GM12801 (cell line): Measurements from ENCODE around the gene CUEDC1.

ENCODE experiments used
- TF ChIP-seq, protein P1 (sequence below): IDR thresholded peaks from one replicate; pipeline ENCODE4 v1.5.1; 2011; ENCODE audit warnings: control low read depth; ENCODE audit not compliant: insufficient read length; ENCODE audit errors: extremely low read depth

CUEDC1 gene

DNA sequence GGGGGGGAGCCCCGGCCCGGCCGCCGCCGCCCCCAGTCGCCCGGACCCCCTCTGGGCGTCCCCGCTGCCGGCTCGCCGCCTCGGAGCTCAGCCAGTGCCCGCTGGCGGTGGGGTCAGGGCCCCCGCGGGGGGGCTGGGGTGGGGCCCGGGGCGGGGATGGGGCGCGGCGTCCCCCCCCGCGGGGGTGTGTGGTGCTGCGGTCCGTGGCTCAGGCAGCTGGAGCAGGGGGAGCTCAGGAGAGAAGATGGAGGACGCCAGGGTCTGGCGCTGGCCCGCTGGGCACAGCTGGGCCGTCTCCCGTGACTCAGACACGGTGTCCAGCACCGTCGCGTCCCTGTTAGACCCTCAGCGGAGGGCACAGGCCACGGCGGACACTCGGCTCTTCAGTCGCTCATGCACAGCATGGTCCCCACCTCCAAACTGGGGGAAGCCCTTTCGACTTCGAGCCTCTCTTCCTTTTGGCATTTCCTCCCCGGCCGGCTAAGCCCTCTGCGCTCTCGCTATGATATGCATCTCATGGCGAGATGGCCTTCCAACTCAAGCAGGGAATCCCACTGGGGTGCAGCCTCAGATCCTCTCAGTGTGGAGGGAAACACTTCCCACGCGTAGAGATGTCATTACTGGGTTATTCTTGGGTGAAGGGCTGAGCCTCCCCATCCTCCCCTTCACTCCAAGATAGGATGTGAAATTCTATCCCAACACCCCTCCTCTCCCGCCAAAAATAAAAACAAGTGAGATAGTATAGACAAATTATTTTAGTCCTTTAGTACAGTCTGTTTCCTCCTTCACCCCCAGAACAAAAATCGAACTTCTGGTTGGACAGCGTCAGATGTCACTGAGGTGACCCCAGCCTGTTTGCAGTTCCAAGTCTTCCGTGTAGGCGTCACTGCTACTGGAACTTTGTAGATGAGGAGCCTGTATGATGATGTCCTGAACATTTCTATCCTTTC lies 33.4 kb upstream of the CUEDC1 start:
- TF ChIP-seq, protein P1, sequence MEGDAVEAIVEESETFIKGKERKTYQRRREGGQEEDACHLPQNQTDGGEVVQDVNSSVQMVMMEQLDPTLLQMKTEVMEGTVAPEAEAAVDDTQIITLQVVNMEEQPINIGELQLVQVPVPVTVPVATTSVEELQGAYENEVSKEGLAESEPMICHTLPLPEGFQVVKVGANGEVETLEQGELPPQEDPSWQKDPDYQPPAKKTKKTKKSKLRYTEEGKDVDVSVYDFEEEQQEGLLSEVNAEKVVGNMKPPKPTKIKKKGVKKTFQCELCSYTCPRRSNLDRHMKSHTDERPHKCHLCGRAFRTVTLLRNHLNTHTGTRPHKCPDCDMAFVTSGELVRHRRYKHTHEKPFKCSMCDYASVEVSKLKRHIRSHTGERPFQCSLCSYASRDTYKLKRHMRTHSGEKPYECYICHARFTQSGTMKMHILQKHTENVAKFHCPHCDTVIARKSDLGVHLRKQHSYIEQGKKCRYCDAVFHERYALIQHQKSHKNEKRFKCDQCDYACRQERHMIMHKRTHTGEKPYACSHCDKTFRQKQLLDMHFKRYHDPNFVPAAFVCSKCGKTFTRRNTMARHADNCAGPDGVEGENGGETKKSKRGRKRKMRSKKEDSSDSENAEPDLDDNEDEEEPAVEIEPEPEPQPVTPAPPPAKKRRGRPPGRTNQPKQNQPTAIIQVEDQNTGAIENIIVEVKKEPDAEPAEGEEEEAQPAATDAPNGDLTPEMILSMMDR, result no peak

DNA sequence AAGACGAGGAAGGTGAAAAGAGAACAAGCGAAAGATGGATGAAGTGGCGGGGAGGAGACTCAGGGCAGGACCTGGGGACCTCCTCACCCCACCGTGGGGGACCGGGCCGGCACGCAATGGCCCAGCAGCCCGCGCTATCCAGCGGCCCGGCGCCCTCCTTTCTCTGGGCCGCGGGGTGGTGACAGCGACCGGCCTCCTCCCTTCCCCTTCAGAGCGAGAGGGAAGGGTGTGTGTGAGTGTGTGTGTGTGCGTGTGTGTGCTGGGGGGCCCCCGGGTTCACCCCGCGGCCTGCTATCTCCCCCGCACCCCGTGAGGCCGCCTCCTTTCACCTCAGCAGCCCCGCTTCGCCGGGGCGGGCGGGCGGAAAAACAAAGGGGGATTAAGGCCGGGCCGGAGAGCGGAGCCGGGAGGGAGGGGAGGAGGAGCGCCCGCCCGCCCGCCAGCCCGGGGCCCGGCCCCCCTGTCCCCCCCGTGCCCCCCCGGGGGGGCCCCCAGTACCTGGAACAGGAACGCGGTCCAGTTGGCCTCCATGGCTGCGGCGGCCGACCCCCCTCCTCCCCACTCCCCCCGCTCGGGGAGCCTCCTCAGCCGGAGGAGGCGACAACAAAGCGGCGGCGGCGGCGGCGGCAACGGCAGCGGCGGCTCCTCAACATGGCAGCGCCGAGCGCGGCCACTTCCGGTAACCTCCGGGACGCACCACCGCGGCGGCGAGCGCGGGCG lies 32.5 kb upstream of the CUEDC1 start, which contains the start of gene VEZF1:
TSS of gene VEZF1 (minus strand) at position 674 of the 720 bp plus-strand sequence. CDS start at position 531, 143 bp downstream.
- TF ChIP-seq, protein P1, result no peak

GRCh38 chr17:57986841-57987580 lies 31.8 kb upstream of the CUEDC1 start:
- TF ChIP-seq, protein P1, result no peak

DNA sequence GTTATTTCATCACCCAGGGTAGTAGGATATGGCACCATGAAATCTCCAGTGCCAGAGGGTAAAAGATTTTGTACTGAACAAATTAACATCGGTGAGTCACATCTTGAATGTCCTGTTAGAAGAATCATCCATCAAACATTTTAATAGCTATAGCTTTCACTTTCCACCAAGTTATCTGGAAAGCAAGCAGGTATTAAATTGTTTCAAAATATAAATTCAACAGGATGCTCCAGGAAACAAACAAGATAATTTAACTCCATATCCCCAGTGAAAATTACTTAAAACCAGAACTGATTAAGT lies 30.4 kb upstream of the CUEDC1 start:
- TF ChIP-seq, protein P1, result no peak

DNA sequence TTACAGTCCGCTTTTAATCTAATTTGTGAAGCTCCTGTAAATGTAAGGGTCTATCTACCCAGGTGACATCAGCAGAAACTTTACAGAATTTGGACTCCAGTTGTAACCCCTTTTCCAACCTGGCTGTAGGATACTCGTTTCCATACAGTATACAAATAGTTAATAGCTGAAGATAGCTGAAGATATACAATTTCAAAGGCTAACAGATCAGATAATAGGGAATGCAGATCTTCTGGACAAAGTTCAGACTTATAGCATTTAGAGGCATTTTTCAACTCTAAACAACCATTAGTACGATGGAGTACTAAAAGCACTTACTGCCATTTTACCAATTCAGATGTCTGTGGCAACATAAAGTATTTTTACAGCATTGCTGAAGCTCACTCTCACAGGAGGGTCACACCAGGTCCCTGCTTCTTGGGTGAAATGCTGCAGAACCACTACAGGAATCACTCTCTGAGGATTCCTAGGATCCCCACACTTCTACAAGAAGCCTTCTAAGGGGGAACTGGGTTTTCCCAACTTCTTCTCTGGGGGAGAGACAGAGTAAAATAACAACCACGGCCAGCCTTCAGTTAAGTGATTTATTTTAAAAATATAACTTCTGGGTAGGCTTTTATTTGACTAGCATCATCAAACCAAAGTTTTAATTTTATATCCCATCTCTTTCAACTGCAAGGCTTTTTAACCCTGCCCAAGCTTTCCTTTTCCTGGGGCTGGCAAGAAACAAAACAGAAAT lies 29.9 kb upstream of the CUEDC1 start:
- TF ChIP-seq, protein P1, result no peak

DNA sequence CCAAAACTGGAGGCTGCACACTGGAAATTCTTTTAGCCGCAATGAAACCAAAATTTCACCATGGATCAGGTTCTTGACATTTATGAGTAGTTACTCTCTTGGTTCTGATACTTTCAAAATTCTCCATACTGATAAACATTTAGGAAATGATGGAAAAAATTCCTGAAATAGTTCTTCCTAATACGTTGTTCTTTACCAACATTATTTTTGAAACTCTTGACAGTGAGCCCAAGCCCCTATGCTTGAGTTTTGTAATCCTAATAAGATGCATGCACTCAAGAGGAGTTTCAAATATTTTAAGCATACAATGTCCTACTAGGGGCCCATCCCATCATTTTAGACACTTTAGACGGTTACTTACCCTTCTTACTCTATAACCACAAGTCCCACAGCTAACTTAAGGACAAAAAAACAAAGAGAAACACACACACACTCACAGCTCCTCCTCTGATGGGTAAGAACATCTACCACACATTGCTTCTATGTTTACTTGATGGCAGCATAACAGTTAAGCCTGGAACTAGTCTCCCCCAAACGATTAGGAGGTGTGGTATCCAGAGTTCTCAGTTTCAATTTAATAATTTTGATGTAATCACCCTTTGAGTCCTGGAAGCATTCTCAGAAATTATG lies 29.2 kb upstream of the CUEDC1 start:
- TF ChIP-seq, protein P1, result no peak
